Tibial artery (tissue), 4 donors: ENCODE measurements around the gene SH3BP2.
"Not testable (repeated sequence)": the region's sequence is repeated elsewhere in the genome, so short reads cannot be mapped to it uniquely, and the experiment has no call there.

Experiments used
- DNase-seq, 2 donors: peaks; one replicate each; pipeline ENCODE4 v3.0.0-alpha.2; 2019
- H3K27ac ChIP-seq, 2 donors: fragments of 200-600 bp; sonication (generic) in 1 of 2; 1 replicate in 1 of 2; 2 replicates in 1 of 2; pipeline ENCODE4 v1.5.1; 2018 to 2019; ENCODE audit warnings: mild to moderate bottlenecking in 1 of 2
- H3K27me3 ChIP-seq, 2 donors: fragments of 200-600 bp; sonication (generic) in 1 of 2; one replicate each; pipeline versions ENCODE4 v1.5.1 to v1.6.0; 2016 to 2019
- H3K36me3 ChIP-seq, 3 donors: fragments of 200-600 bp; sonication (generic) in 2 of 3; one replicate each; pipeline ENCODE4 v1.5.1; 2016 to 2019; ENCODE audit warnings: mild to moderate bottlenecking in 2 of 3
- H3K4me1 ChIP-seq, 4 donors: fragments of 200-600 bp; sonication (generic) in 2 of 4; 1 replicate in 3 of 4; 2 replicates in 1 of 4; pipeline ENCODE4 v1.5.1; 2016 to 2019
- H3K4me3 ChIP-seq, 2 donors: fragments of 200-600 bp; sonication (generic) in 1 of 2; 1 replicate in 1 of 2; 2 replicates in 1 of 2; pipeline ENCODE4 v1.5.1; 2018 to 2019; ENCODE audit warnings: mild to moderate bottlenecking in 2 of 2
- H3K9me3 ChIP-seq, 3 donors: fragments of 200-600 bp; sonication (generic) in 1 of 3; one replicate each; pipeline ENCODE4 v1.5.1; 2016 to 2019
- CTCF ChIP-seq, 2 experiments: fragments of 200-600 bp in 1 of 2; fragments of 450-650 bp in 1 of 2; IDR thresholded peaks; one replicate each; pipeline ENCODE4 v1.5.1; 2017 to 2019; ENCODE audit warnings: antibody characterized with exemption in 2 of 2, mild to moderate bottlenecking in 1 of 2, moderate library complexity in 1 of 2
- intact Hi-C: fragments of 100-400 bp; cut with DNase I; formaldehyde crosslinking; loops from one replicate; pipeline ENCODE4 v1.15.0; 2023; ENCODE audit warnings: low total_unique reads

Gene SH3BP2

DNA sequence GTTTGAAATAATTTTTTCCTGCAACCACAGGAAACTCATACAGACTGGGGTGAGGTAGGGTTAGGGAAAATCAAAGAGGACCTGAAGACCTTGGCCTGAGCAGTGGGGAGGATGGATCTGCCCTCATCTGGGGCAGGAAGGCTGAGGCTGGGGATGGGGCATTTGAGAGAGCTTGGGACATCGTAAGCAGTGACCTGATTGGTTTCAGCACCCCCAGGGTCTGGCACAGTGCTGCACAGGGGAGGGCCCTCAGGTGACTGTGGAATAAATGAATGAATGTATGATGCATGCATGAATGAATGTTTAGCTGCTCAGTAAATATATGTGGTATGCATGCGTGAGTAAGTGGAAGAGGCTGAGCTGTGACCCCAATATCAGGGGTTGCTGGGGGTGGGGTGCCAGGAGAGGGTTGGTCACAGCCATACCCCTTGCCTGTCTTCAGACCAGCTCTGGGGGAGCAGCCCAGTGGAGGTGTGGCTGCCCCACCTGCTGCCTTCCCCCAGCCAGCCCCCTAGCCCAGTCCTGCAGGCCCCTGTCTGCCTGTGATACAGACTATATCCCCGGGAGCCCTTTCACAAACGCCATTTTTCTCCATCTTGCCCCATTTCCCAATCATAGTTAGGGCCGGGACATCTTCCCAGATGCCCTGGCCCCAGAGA lies 25.7 kb upstream of the SH3BP2 start:
- Histone ChIP-seq H3K4me3 (no peak overlapping the region), H3K36me3 (no peaks in the 10 kb centered on the region), H3K4me1 (peaks cover 0 to 14% (median 3%) of the 10 kb centered on the region in 4 donors), H3K27ac (no peak overlapping the region), H3K9me3 (no peaks in the 10 kb centered on the region), H3K27me3 (peaks cover 0 to 3% of the 10 kb centered on the region in 2 donors)
- intact Hi-C loops = loop anchor here (10.0 kb wide), 2 partner anchors 98 to 168 kb away; no protein-coding TSS in a partner anchor
- DNase-seq = peak in 1 of 2 donors; percentile 33
- TF ChIP-seq CTCF (IDR thresholded peaks at IDR 0.05) = no peak

DNA sequence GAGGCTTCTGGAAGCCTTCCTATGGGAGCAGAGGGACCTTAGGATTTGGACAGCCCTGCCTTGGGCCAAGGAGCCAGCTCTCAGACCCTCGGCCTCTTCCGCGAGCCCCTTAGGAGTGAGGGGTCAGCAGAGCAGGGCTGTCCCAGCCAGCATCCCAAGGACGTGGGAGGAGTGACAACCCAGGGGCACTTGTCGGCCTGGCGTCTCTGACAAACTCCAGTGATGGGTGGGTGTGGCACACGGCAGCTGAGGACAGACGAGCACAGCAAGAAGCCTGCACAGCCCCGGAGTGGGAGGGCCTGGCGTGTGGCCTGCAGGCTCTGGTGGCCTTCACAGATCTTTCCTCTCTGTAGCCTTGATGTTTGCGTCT lies 25.2 kb upstream of the SH3BP2 start:
- Histone ChIP-seq H3K27ac (no peak overlapping the region), H3K4me3 (no peak overlapping the region), H3K4me1 (peaks cover 0 to 14% (median 3%) of the 10 kb centered on the region in 4 donors), H3K9me3 (no peaks in the 10 kb centered on the region), H3K36me3 (no peaks in the 10 kb centered on the region), H3K27me3 (peaks cover 0 to 3% of the 10 kb centered on the region in 2 donors)
- intact Hi-C loops = loop anchor here (10.0 kb wide), 2 partner anchors 97 to 167 kb away; no protein-coding TSS in a partner anchor
- peak in 1 of 2 donors; percentile 53 for DNase-seq
- no peak for TF ChIP-seq CTCF (IDR thresholded peaks at IDR 0.05)

- H3K9me3 ChIP-seq = no peaks in the 10 kb centered on the region
- no peak overlapping the region for H3K27ac ChIP-seq
- peaks cover 0 to 14% (median 3%) of the 10 kb centered on the region in 4 donors for H3K4me1 ChIP-seq
- H3K27me3 ChIP-seq = peaks cover 0 to 3% of the 10 kb centered on the region in 2 donors
- TF ChIP-seq CTCF (IDR thresholded peaks at IDR 0.05) = no peak
- H3K4me3 ChIP-seq = no peak overlapping the region
- intact Hi-C loops = loop anchor here (10.0 kb wide), 2 partner anchors 97 to 167 kb away; no protein-coding TSS in a partner anchor
- peak in 1 of 2 donors; percentile 37 for DNase-seq
- H3K36me3 ChIP-seq = no peaks in the 10 kb centered on the region
These were observed 24.8 kb upstream of the SH3BP2 start for GRCh38 chr4:2768124-2768523.

DNA sequence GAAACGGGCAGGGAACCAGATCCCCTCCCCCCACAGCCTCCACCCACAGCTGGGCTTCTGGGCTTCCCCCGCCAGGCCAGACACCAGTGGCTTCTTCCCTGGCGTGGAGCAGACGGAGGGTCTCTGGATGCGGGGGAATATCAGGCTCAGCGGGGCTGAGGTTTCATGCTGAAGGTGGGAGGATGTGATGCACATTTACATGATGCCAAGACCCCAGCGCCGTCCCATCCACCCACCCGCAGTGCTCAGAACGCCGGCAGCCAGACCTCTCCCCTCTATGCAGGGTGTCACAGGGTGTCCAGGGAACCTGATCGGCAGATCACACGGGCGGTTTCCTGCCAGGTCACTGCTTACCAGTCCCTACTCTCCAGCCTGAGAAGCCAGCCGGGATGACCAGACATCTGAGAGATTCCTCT lies 24.0 kb upstream of the SH3BP2 start:
- no peak overlapping the region for H3K4me3 ChIP-seq
- H3K9me3 ChIP-seq = no peaks in the 10 kb centered on the region
- peaks cover 0 to 3% of the 10 kb centered on the region in 2 donors for H3K27me3 ChIP-seq
- no peak for TF ChIP-seq CTCF (IDR thresholded peaks at IDR 0.05)
- peaks cover 0 to 6% (median 1%) of the 10 kb centered on the region in 4 donors for H3K4me1 ChIP-seq
- intact Hi-C loops = loop anchor here (10.0 kb wide), 2 partner anchors 96 to 166 kb away; no protein-coding TSS in a partner anchor
- no peak overlapping the region for H3K27ac ChIP-seq
- DNase-seq = peak in 1 of 2 donors; percentile 50
- H3K36me3 ChIP-seq = no peaks in the 10 kb centered on the region

GRCh38 chr4:2771264-2771663 lies 21.6 kb upstream of the SH3BP2 start:
- DNase-seq = peak in 1 of 2 donors; percentile 32
- Histone ChIP-seq H3K27me3 (peaks cover 0 to 3% of the 10 kb centered on the region in 2 donors), H3K9me3 (no peaks in the 10 kb centered on the region), H3K4me1 (no peaks in the 10 kb centered on the region), H3K4me3 (no peak overlapping the region), H3K36me3 (no peaks in the 10 kb centered on the region), H3K27ac (no peak overlapping the region)
- TF ChIP-seq CTCF (IDR thresholded peaks at IDR 0.05) = no peak
- intact Hi-C loops = no loop called here

- H3K4me1 ChIP-seq, intact Hi-C loops, H3K27ac ChIP-seq, H3K4me3 ChIP-seq, H3K27me3 ChIP-seq, H3K9me3 ChIP-seq, H3K36me3 ChIP-seq: not testable (repeated sequence)
- DNase-seq = peak in 1 of 2 donors; percentile 9
These were observed 12.2 kb upstream of the SH3BP2 start for GRCh38 chr4:2780643-2781042.
